Fibroblast of peridontal ligament (primary cell): ENCODE results near the gene ARHGEF37.

ENCODE experiments used
- DNase-seq: peaks from one replicate; pipeline ENCODE4 v3.0.0-alpha.2; 2010; ENCODE audit errors: extremely low read depth

ARHGEF37 gene

DNA sequence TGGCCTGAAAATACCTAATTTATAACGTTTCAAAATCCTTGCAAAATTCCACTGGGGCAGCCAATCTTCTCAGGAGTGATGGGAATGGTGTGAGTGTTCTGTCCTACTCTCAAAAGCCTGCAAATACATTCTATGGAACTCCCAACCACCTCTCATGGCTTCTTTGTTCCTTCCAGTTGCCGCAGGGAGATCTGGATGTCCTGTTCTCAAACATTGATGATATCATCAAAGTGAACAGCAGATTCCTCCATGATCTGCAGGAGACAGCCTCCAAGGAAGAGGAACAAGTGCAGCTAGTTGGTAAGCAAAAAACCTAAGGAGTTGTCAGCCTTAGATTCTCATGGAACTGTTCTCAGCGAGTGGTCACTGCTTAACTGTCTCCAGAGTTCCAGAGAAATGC is 19.6 kb downstream of the ARHGEF37 start:
- no peak for DNase-seq

DNA sequence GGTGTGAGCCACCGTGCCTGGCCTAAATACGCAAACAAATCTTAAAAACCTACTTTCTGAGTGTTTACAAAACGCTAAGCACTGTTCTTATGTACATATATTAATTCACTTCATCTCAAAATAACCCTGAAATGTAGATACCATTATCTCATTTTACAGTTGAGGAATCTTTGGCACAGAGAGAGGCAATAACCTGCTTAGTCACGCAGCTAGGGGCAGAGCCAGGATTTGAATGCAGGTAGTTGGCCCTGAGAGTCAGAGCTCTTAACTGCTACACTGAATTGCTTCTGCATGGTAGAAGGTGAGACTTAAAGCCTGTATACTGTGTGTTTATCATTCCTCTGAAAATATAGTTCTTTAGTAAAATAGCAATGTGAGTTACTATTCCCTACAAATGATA is 21.9 kb downstream of the ARHGEF37 start:
- no peak for DNase-seq

DNA sequence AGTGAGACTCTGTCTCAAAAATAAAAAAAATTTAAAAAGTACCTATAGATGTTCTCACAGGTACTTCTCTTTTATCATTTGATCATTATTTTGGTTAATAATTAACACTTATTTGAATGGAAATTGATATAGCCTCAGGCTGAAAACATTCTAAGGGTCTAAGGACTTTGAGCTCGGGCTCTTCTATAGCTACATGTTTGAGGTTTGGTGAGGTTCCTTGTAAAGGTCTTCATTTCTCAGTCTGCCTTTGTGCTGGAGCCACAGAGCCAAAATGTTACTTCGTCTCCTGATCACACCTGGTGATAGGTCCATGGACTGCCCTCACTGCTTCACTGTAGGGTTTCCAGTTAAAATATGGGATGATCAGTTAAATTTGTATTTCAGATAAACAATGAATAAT is 22.6 kb downstream of the ARHGEF37 start:
- DNase-seq: no peak

DNA sequence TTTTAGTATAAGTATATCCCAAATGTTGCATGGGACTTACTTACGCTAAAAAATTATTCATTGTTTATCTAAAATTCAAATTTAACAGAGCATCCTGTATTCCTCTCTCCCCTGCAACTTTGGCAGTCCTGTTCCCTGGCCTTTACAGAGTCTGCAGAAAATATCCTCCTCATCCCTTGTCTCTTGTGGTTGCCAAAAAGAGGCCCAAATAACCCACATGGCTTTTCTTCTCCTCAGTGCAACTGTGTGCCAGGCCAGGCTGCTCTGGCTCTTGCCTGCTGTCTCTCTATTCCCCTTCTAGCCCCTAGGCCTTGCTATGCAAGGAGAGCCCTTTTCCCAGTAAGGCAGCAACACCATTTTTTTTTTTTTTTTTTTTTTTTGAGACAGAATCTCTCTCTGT is 23.0 kb downstream of the ARHGEF37 start:
- DNase-seq: no peak

DNA sequence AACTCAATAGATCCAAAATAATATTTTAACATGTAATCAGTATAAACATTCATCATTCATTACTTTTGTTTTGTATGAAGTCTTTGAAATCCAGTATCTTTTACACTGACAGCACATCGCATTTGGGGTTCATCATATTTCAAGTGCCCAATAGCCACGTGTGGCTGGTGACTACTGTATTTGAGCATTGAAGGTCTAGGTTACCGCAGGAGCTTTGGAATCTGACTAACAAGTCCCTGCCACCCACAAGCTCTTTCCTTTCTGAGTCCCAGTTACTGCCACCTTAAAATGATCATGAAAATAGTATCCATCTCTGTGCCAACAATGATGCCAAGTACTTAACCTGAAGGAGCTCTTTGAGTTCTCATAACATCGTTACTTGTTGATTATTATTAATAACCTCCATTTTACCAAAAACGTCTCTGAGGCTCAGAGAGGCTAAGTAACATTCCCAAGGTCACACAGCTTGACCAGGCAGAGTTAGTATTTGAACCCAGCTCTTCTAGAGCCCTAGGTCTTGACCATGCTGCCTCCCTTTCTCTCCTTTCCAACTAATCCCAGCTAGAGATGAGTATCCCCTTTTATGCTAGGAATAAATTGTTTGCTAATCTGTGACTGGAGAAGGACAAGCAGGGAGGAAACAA is 24.2 kb downstream of the ARHGEF37 start:
- no peak for DNase-seq

DNA sequence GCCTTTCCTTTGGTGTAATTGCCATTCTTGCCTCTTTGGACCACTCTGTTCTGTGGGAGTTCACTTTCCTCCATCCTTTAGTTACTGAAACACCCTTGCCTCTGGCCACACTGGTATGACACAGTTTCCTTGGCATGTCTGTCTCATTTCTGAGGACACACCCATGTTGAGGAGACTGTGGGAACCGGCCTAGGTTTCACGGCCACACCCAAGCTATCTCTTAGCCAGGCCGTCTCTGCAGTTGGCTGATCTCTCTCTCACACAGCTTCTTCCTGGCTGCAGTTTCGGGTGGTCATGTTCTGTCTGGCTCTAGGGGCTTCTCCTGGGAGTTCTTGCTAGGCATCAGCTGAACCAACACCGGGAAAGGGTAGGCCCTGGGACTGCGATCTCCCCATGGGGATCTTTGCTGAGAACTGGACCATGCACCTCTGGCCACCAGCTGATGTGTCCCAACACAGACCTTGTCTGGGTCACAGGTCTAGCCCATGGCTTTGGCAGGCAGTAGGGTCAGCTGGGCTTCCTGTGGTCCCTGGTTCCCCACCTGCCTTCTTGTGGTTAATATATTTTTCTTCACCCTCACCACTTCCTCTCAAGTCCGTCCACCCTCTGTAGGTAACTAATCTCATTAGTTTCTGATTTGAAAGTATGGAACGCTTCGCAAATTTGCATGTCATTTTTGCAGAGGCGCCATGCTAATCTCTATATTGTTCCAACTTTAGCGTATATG is 24.9 kb downstream of the ARHGEF37 start:
- peak; percentile 75 for DNase-seq

DNA sequence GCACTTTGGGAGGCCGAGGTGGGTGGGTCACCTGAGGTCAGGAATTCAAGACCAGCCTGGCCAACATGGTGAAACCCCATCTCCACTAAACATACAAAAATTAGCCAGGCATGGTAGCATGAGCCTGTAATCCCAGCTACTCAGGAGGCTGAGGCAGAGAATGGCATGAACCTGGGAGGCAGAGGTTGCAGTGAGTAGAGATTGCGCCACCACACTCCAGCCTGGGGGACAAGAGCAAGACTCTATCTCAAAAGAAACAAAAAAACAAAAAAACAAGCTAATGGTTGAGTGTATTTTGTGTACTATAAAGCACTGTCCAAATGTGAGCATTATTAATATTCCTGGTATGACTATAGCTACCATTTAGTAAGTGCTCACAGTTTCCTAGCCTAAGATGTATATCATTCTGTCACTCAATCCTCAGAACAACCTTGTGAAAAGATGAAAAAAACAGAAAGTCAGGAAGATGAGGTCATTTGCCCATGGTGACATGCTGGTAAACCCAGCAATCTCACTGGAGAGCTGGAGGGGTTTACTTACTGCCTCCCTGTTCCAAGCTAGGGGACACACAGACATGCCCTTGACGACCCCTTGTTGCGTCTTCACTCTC is 27.7 kb downstream of the ARHGEF37 start:
- DNase-seq: no peak

DNA sequence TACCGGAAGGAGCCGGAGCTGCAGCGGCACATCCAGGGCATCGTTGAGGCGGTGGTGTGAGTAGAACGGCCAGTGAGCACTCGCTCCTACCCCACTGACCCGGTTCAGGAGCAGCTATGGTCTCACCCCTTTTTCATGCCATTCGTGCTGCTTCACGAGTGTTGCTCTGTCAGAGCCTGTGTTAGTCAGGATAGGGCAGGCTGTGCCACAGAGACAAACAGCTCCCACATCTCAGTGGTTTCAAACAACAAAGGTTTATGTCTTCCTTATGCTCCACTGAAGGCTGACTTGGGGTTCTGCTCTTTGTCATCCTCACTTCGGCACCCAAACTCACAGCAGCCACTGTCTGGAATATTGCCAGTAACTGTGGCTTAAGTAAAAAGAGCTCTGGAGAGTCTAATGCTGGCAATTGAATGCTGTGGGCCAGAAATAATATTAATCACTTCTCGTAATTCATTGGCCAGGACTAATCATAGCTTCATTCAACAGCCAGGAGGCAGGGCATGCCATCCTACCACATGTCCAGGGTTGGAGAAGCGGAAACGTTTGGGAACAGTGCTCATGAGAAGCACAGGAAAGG is 28.4 kb downstream of the ARHGEF37 start:
- no peak for DNase-seq

DNA sequence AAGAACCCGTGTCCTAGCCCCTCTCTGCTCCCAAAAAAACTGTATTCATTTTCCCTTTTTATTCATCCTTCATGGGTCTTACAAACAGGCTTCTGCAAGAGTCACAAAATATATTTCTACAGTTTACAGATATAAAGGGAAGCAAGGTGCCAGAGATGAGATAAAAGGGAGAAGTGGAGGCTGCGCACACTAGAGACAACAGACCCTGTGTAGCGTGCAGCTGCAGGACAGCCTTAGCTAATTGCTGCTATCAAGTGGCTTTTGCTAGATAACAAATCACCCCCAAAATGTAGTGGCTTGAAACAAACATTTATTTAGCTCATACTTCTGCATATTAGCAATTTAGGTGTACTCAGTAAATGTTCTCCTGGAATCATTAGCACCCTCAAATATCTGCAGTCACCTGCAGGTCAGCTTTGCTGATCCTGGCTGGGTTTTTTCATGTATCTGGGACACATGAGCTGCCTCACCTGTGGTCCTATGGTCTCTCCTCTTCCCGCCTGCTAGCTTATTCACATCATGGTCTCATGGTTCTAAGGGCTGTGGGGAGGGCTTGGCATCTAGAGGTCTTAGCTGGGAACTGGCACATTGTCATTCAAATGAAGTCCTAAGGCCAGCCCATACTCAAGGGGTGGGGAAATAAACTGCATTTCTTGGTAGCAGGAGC is 29.4 kb downstream of the ARHGEF37 start:
- no peak for DNase-seq

DNA sequence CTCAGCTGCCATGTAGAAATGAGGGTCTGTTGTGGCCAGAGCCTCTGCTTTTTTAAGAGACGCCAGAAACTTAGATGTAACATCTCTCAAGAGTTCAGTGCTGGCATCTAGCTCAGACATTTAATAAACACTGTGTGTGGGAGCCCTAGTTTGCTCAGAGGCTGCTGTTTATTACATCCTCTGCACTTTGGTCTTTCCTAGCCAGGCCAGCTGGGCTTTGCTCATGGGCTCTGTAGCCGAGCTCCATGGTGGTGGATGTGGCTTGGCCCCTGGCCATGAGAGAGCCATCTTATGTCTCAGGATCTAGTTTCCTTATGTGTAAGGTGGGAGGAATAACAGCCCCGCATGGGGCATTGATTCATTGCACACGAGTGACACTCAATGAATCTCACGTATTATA is 30.0 kb downstream of the ARHGEF37 start:
- peak; percentile 88 for DNase-seq

DNA sequence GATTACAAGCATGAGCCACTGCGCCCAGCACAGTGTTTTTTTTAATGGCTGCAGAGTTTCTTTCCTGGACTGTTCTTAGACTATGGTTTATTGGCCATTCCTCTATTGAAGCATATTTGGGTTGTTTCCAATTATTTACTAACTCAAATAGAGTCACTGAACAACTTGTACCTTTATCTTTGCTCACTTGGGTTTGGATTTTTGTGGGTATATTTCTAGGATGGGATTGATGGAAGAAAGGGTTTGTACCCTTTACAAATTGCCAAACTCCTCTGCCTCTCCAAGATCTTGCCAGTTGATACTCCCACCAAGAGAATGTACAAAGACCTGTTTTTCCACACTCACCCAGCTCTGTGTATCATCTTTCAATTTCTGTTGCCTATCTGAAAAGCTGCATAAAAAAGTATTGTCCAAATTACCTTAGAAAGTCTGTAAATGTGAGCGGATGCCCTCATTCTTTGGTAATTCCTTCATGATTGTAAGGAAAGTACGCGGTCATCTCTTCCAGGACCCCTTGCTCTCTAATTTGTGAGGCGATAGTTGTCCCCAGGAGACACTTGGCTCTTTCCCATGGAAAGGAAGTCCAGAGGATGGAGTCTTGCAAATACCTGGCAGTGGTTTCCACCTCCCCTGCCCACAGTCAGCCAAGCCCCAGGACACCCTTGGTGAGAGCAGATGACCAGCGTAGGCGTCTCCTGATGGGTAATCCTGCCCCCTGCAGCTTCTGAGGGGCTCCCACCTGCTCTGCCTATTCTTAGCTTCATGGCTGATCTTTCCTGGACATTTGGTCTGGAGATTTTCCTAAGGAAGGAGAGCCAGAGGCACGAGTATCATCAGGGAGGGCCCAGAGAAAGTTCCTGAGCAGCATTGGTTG is 33.0 kb downstream of the ARHGEF37 start:
- DNase-seq: no peak

DNA sequence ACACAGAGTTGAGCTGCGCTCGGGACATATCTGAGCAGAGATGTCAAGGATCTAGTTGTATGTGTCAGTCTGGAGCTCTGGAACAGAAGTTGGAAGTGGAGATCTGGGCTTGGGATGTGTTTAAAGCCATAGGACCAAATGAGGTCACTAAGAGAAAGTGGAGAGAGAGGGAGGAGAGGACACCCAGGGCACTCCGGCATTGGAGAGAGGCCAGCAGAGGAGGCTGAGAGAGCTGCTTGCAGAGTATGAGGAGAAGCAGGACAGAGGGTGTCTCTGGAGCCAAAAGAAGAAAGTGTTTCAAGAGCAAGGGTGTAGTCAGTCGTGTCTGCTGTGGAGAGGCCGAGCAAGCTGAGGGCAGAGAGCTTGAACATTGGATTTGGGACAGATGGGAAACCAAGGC is 34.7 kb downstream of the ARHGEF37 start:
- no peak for DNase-seq

DNA sequence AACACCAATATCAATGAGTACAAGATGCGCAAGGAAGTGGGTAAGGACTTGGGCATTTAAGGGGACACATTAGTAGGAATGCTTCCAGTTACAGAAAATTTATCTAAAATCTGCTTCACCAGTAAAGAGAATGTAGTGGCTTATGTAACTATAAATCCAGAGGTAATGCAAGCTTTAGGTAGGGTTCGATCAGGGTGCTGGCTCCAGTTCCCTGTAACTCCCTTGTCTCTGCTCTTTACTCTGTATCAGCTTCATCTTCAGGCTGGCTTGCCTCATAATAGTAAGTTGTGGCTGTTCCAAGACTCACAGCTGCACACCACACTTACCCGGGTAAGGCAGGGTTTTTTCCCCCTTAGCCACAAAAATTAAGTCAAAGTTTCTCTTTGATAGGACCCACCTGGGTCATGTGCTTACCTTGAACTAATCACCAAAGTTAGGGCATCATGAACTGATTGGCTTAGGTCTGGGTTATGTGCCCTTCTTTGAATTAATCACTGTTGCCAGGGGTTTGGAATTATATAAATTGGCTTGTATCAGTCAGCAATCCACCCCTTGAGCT is 35.5 kb downstream of the ARHGEF37 start:
- no peak for DNase-seq

DNA sequence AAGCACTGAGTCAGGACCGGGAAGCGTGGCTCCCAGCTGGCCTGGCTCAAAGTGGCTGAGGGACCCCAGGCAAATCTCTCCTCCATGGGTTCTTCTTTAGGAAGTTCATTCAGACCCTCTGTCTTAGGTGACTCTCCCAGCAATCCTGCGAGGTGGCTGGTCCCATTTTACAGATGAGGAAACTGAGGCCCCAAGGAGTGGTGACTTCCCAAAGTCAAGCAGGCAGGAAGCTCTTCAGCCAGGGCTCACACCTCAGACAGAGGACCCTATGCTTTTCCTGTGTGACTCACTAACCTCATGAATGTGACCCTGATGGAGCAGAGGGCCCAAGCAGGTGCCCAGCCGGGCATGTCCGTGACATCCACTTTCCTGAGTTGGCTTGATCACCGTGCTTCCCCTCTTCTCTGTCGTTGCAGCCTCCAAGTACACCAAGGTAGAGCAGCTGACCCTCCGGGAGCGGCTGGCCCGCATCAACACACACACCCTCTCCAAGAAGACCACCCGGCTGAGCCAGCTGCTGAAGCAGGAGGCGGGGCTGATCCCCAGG is 36.5 kb downstream of the ARHGEF37 start:
- DNase-seq: no peak

DNA sequence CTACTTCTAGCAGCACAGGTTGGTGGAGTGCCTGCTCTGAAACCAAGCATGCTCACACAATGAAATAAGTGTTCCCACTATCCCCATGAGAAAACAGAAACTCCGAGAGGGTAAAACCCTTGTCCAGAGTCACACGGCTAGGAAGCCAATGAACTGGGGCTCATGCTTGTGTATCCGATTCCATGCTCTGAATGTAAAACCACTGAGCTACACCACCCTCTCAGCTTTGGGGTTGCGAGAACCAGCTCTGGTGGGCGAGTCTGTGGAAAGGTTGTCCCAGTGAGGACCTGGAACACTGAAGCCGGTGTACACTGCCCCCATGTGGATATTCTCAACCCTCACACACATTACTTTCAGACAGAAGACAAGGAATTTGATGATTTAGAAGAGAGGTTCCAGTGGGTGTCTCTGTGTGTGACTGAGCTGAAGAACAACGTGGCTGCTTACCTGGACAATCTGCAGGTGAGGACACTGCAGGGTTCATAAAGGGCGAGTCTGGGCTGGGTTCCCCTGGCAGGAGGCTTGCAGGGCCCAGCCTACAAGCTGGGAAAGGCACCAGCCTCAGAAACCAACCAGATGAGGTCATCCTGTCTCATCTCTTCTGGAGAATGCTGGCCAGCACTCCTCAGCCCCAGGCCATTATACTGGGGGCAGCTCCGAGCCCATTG is 37.4 kb downstream of the ARHGEF37 start:
- peak; percentile 73 for DNase-seq

DNA sequence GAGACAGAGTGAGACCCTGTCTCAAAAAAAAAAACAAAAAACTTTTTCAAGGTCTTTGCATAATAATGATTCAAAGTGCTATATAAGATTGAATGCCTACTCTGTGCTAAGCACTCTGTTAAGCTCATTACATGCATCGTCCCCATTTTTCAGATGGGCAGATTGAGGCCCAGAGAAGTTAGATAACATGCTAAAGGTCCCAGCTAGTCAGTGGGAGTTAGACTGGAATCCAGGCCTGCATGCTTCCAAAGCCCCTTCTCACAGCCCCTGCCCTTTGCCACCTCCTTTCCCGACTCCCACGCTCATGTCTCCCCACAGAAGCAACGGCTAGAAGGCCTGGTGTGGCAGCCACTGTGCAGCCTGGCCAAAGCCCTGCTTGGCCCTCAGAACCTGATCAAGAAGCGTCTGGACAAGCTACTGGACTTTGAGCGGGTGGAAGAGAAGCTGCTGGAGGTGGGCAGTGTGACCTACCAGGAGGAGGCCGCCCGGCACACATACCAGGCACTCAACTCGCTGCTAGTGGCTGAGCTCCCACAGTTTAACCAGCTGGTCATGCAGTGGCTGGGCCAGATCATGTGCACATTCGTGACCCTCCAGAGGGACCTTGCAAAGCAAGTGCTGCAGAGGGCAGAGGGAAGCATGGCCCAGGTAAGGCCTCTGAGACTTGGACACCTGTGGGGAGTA is 40.3 kb downstream of the ARHGEF37 start:
- no peak for DNase-seq

DNA sequence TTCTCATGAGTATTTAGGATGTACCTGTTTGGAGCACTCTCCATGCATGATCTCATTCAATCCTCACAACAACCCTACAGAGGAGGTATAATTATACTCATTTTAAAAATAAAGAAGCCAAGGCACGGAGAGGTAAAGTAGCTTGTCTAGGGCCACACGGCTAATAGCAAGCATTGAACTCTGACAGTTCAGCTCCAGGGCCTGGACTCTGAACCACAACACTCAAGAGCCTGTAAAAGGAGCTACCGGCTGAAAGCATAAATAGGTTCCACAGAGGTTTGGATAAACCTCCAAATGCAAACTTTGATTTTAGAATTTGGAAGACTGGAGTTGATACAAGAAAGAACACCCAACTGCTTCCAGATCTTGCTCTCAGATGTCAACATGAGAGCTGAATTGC is 41.2 kb downstream of the ARHGEF37 start:
- no peak for DNase-seq

DNA sequence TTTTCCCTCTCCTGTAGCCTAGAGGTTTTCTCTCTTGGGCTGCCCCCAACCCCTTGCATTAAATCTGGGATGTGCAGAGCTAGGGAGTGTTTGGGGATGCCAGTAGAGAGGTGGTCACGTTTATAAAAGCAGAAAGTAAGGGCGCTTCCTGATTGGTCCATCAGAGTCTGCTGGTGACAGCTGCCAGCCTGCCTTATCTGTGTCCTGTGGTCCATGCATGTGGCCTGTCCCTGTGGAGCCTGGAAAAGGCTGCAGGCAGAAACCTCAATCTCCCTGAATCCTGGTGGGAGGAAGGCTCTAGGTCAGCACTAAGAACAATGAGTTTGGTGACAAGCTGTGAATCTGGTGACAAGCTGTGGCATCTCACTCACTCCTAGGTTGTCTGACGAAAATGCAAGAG is 42.2 kb downstream of the ARHGEF37 start:
- DNase-seq: no peak

DNA sequence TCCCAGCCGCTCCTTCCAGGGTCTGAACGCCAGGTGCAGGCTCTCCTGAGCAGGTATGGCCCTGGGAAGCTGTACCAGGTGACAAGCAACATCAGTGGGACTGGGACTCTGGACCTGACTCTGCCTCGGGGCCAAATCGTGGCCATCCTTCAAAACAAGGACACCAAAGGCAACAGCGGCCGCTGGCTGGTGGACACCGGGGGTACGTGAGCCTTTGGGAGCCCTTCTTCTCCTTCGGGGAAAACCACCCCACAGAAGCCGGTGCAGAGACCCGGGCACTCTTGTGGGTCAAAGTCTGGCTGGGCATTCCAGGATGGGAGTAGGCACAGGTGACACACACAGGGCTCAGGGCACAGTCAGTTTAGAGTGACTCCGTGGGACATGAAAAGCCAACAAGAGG is 45.8 kb downstream of the ARHGEF37 start:
- DNase-seq: no peak

DNA sequence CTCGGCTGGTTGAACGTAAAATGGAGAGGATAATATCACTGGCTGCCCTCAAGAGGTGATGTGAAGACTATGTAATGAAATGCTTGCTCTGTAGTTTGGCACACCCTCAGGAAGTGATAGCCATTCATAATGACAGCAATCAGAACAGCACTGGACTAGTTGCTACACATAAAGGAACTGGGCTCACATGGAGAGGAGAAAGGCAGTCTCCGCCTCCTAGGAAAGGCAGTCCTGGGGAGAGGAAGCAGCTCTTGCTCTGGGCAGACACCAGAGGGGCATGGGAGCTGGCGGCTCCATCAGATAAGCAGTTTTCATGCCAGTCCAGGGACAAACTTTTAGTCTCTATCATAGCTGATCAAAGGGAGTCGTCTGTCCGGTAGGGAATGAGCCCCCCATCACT is 46.9 kb downstream of the ARHGEF37 start:
- DNase-seq: no peak
